Activated CD4-positive, alpha-beta T cell treated with anti-CD3 and anti-CD28 coated beads, Interleukin-2, amount 50 U/mL, for 24 hours (primary cell): ENCODE data around the gene MYO1G.
"Not testable (repeated sequence)": the region's sequence is repeated elsewhere in the genome, so short reads cannot be mapped to it uniquely, and the experiment has no call there.

Source experiments
- DNase-seq, 2 donors: peaks; one replicate each; pipeline ENCODE4 v3.0.0-alpha.2; 2020; ENCODE audit warnings: low read depth in 1 of 2, low spot score in 1 of 2

The MYO1G gene

DNA sequence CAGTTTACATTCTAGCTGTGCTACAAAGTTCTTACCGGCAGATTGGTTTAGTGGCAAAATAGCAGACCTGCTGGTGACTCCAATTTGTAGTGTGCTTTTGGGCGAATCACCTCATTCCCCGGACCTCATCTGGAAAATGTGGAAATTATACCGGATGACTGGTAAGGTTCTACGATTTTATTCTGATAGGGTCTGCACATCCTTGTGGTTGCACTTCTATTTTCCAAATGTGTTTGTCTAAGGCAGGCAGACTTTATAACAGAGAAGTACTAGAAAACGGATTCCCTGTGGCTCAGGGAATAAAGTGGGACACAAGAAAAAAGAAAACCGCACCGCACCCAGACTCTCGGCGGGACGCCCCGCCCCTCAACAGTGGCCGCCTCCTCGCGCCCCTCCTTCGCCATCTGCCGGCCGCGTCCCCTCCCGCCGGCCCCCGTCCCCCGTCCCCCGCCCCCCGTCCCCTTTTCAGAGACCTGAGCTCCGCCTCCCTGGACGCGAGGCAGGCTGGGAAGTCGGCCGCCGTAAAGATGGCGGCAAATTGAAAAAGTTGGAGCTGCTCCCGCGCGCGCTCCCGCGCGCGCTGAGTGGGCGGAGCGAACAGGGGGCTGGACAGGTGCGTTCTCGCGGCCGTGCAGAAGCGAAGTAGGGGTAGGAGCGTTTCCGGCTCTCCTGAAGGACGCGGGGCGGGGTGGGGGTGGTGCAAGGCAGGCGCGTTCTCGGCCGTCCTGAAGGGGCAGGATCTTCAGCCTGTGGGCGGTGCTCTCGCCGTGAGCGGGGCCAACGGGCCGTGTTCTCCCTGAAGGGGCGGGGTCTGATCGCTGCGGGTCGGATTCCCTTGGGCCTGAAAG lies 20.7 kb upstream of the MYO1G start:
- peak; percentile 97 to 100 for DNase-seq

- DNase-seq = no peak
Observed at GRCh38 chr7:44998153-44998871, 19.5 kb upstream of the MYO1G start.

DNA sequence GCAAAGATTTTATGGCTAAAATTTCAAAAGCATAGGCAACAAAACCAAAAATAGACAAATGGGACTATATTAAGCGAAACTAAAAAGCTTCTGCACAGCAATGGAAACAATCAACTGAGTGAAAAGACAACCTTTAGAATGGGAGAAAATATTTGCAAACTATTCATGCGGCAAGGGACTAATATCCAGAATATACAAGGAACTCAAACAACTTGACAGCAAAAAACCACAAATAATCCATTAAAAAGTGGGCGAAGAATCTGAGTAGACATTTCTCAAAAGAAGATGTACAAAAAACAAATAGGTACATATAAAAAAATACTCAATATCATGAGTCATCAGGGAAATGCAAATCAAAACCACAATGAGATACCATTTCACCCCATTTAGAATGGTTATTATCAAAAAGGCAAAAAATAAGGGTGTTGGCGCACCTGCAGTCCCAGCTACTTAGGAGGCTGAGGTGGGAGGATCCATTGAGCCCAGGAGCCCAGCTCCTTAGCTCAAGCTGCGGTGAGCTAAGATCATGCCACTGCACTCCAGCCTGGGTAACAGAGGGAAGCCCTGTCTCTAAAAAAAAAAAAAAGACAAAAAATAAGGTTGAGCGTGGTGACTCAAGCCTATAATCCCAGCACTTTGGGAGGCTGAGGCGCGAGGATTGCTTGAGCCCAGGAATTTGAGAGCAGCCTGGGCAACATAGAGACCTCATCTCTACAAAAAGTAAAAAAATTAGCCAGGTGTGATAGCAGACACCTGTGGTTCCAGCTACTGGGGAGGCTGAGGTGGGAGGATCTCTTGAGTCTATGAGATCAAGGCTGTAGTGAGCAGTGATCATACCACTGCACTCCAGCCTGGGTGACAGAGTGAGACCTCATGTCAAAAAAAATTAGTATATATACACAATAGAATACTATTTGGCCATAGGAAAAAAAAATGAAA lies 17.0 kb upstream of the MYO1G start:
- no peak for DNase-seq

- no peak for DNase-seq
Observed at GRCh38 chr7:44994877-44995554, 16.2 kb upstream of the MYO1G start.

DNA sequence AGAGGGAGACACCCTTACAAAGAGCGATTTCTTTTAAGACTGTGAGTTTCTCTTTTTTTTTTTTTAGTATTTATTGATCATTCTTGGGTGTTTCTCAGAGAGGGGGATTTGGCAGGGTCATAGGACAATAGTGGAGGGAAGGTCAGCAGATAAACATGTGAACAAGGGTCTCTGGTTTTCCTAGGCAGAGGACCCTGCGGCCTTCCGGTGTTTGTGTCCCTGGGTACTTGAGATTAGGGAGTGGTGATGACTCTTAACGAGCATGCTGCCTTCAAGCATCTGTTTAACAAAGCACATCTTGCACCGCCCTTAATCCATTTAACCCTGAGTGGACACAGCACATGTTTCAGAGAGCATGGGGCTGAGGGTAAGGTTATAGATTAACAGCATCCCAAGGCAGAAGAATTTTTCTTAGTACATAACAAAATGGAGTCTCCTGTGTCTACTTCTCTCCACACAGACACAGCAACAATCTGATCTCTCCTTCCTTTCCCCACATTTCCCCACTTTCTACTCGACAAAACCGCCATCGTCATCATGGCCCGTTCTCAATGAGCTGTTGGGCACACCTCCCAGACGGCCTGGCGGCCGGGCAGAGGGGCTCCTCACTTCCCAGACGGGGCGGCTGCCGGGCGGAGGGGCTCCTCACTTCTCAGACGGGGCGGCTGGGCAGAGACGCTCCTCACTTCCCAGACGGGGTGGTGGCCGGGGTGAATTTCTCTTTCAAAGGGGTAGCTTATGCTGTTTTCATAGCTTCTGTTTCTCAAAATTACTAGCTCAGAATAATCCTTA lies 13.4 kb upstream of the MYO1G start:
- DNase-seq = not testable (repeated sequence)

- DNase-seq = no peak
Observed at GRCh38 chr7:44990109-44991023, 11.6 kb upstream of the MYO1G start.

DNA sequence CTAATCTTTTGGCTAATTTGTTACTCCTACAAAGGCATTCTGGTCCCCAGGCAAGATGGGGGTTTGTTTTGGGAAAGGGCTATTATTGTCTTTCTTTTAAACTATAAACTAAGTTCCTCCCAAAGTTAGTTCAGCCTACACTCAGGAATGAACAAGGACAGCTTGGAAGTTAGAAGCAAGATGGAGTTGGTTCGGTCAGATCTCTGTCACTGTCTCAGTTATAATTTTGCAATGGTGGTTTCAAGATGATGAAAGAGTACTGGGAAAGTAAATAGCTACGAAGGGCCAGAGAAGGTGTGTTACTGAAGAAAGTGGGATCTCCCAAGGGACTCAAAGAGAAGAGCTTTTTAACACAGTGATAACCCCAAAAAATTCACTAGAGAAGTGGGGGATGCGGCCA lies 10.3 kb upstream of the MYO1G start:
- DNase-seq = no peak

- no peak for DNase-seq
Observed at GRCh38 chr7:44988701-44989100, 9.9 kb upstream of the MYO1G start.

DNA sequence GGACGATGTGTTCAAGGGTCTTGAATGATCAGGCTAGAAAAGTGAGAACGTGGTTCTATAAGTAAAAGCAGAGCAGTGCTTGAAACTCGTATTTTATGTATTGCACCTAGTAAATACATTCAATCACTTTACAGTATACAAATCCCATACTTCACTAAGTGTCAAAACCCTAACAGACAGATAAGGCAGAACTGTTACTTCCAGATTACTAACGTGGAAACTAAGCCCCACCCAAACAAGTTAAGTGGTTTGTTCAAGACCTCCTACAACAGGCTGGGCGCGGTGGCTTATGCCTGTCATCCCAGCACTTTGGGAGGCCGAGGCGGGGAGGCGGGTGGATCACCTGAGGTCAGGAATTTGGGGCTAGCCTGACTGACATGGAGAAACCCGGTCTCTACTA lies 9.2 kb upstream of the MYO1G start:
- no peak for DNase-seq

- no peak for DNase-seq
Observed at GRCh38 chr7:44987457-44987856, 8.6 kb upstream of the MYO1G start.

GRCh38 chr7:44986218-44987053 lies 7.6 kb upstream of the MYO1G start:
- DNase-seq = peak; percentile 93

- DNase-seq = no peak
Observed at GRCh38 chr7:44985900-44986217, 7.0 kb upstream of the MYO1G start.

GRCh38 chr7:44985033-44985695 lies 6.3 kb upstream of the MYO1G start:
- DNase-seq = no peak

- no peak for DNase-seq
Observed at GRCh38 chr7:44984478-44984758, 5.6 kb upstream of the MYO1G start.

GRCh38 chr7:44983742-44984477 lies 5.1 kb upstream of the MYO1G start:
- no peak for DNase-seq

DNA sequence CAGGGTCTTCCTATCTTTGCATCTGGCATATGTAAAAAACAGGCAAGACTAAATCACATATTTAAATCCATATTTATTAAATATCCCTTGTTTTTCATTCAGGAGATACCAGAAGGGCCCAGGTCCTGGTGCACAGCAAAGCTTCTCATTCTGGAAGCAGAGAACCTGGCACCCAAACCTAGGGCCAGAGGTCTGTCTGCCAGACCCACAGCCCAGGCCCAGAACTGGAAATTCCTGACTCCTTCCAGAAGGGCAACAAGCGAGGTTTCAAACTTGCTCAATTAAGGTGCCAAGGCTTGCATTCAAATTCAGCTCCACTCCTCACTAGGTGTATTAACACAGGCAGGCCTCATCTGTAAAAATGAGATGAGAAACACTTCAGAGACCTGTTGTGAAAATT lies 4.2 kb upstream of the MYO1G start:
- DNase-seq = no peak

DNA sequence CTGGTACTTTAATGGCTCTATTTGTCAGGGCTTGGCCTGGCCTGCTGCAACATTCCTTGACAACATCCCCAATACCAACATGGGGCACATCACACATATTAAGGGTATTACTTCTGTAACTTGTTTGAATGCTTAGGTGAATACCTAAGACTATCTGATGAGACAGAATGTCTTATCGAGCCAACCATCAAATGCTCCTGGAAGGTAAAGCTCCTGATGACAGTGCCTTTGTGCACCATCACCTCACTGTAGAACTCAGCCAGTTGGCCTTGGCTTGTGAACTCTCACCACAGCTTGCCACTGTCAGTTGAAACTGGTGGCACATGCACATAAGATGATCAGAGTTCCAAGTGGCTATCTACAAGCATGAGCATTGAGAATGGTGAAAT lies 3.7 kb upstream of the MYO1G start:
- no peak for DNase-seq
